Activated CD4-positive, alpha-beta T cell treated with anti-CD3 and anti-CD28 coated beads, Interleukin-2, amount 50 U/mL, for 24 hours (primary cell): ENCODE measurements around the gene PCSK6.
"Not testable (repeated sequence)": the region's sequence is repeated elsewhere in the genome, so short reads cannot be mapped to it uniquely, and the experiment has no call there.

Source experiments
- DNase-seq, 2 donors: peaks; one replicate each; pipeline ENCODE4 v3.0.0-alpha.2; 2020; ENCODE audit warnings: low read depth in 1 of 2, low spot score in 1 of 2

PCSK6 gene

GRCh38 chr15:101463696-101464095, 25.8 kb downstream of the PCSK6 start:
- not testable (repeated sequence) for DNase-seq

- no peak for DNase-seq
Measured at GRCh38 chr15:101463270-101463669, 26.2 kb downstream of the PCSK6 start.

DNA sequence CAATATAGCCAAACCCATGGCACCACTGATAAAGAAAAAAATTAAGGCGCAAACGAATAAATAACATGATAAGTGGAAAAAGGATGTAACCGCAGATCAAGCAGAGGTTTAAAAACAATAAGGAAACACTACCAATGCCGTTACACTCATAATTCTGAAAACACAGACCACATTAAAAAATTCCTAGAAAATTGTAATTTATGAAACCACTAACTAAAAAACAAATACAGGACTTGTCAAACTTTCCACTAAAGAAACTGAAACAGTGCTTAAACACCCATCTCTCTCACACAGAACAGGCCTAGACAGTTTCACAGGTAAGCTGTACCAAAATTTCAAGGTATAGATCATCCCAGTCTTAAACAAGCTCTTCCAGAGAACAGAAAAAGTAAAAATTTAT, 28.4 kb downstream of the PCSK6 start:
- no peak for DNase-seq

GRCh38 chr15:101459579-101460300, 29.8 kb downstream of the PCSK6 start:
- DNase-seq = no peak

- DNase-seq = no peak
Measured at GRCh38 chr15:101458908-101459578, 30.5 kb downstream of the PCSK6 start.

DNA sequence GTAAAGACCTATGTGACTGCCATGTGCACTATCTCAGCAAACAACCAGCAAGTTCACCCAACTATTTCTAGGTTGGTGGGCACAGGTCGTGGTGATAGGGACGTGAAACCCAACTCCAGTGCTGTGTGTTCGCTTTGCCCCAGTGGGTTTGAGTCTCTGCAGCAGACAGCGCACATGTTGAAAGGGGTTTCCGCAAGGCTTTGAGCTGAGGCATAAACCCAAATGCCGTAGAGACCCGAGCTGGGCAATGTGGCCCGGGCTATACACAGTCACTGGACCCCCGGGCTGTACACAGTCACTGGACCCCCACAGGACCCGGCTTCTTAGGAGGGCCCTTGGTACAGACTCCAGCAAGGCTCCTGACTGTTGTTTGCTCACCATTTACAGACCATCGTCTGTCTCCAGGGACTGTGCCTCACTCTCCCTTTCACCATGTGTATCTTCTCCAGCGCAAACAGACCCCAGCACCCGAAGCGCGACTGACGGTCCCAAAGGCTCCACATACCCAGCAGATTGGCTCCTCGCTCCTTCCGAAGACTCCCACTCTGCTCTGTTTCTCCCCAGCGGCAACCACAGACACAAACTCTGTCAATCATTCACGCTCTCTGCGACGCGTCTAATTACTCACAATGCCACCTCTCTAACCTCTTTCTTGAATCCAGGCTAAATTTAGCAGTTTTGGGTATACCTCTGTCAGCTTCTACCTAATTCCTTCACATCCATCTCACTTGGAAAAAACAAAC, 31.2 kb downstream of the PCSK6 start:
- no peak for DNase-seq

GRCh38 chr15:101457696-101458095, 31.8 kb downstream of the PCSK6 start:
- DNase-seq = no peak

- no peak for DNase-seq
Measured at GRCh38 chr15:101456057-101456739, 33.3 kb downstream of the PCSK6 start.

GRCh38 chr15:101455291-101456025, 34.0 kb downstream of the PCSK6 start:
- no peak for DNase-seq

DNA sequence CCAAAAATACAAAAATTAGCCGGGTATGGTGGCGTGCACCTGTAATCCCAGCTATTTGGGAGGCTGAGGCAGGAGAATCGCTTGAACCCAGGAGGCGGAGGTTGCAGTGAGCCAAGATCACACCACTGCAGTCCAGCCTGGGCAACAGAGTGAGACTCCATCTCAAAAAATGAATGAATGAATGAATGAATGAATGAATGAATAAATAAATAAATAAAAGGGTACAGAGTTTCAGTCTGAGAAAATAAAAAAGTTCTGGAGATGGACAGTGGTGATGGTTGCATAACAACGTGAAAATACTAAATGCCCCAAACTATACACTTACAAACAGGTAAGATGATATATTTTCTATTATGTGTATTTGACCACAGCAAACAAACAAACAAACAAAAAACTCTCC, 34.7 kb downstream of the PCSK6 start:
- DNase-seq = not testable (repeated sequence)

DNA sequence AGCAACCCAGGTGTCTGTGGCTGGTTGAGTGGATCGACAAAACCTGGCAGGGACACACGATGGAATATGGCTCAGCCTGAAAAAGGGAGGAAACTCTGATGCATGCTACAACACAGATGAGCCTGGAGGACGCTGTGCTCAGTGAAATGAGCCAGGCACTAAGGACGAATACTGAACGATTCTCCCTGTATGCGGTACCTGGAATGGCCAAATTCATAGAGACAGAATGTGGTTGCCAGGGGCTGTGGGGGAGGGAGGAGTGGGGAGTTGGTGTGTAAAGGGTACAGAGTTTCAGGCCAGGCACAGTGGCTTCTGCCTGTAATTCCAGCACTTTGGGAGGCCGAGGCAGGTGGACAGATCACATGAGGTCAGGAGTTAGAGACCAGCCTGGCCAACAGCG, 35.1 kb downstream of the PCSK6 start:
- DNase-seq = no peak

GRCh38 chr15:101453123-101454120, 36.1 kb downstream of the PCSK6 start:
- DNase-seq = no peak

DNA sequence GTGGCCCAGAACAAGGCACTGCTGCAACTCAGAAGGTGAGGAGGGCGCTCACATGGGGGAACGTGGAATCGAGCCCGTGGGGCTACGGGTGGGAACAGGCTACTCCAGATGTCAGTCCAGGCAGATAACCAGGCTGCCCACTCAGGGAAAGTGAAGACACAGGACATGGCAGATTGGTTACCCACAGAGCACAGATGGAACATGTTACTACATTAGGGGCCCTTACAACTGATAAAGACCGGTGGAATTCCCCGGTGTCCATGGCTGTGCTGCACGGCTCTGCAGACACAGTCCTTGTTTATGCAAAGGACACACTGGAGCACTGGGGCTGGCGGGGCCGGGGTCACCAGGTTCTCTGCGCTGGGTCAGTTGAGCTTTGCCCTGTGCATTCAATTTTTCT, 36.9 kb downstream of the PCSK6 start:
- DNase-seq = no peak

GRCh38 chr15:101451846-101452245, 37.7 kb downstream of the PCSK6 start:
- DNase-seq = no peak

DNA sequence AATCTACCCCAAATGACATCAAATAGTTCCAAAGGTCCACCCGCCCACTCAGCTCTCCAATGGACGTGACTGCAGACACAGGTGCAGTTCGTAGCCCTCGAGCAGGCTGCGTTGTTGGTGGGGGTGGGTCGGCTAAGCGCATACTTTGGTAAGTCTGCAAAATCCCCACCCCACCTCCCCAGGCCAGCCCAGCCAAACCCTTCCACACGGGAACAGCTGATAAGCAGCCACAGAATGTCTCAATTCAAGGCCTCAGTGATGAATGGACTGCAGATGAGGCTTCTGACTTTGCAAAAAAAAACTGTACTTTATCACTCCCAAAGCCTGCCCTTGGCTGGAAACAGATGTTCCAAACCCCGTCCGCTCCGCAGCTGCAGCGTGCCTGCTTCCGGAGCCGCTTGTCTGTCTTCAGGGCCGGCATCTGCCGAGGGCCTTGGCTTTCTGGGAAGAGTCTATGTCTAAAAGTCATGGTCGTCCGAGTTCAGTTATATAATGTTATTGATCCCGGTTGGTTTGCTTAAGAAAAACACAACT, 38.2 kb downstream of the PCSK6 start:
- no peak for DNase-seq

DNA sequence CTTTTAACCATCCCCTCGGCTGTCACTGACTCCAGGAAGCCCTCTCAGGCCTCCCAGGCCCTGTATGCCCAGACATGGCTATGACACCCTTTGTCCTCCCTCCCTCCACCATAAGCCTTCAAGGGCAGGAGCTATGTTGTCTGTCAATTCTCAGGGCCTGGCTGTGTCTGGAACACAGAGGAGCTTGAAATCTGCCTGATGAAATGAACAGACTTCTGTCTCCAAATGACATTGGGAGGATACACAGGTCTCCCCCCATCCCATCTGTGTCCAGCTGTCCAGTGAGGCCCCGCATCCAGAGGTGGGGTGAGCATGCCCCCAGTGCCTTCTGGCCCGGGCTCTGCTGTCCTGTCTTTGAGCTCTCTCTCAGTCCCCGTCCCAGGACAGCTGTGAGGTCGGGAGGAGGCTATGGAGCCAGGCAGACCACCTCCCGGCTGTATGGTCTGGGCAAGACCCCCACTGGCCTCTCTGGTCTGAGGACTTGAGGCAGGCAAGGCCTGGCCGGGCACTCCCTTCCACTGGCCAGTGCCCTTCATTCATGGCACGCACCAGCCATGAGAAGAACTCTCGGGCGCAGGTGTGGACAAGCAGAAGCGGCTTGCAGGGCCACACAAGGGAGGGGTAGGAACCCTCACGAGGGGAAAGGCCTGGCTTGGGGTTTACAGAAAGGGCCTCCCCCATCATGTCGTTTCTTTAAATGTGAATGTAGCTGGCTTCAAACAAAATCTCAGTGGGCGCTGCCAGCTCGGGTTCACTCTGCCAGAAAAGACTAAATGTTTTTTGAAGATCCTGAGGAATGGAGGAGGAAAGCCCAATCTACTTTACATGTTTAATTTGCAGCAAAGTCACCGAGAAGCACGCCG, 38.9 kb downstream of the PCSK6 start:
- DNase-seq = no peak

GRCh38 chr15:101449471-101450402, 39.8 kb downstream of the PCSK6 start:
- no peak for DNase-seq
